ENCODE results near the gene PUS3.
"Not testable (repeated sequence)": the region's sequence is repeated elsewhere in the genome, so short reads cannot be mapped to it uniquely, and the experiment has no call there.

Gene PUS3

DNA sequence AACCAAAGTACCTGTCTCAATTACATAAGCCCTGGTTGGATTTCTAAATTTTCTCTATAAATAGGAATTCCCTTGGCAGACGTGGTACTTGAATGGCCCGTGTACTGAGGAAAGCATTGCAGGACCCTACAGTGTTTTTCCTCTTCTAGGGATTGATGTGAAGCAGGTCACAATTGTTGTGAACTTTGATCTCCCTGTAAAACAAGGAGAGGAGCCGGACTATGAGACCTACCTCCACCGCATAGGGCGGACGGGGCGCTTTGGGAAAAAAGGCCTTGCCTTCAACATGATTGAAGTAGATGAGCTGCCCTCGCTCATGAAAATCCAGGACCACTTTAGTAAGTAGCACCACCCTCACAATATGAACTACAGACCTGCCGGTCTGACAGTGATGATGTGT is 18.0 kb upstream of the PUS3 start:
- DNase-seq, result no peak

- DNase-seq, result no peak
Observed at GRCh38 chr11:125918140-125918840, 15.3 kb upstream of the PUS3 start.

DNA sequence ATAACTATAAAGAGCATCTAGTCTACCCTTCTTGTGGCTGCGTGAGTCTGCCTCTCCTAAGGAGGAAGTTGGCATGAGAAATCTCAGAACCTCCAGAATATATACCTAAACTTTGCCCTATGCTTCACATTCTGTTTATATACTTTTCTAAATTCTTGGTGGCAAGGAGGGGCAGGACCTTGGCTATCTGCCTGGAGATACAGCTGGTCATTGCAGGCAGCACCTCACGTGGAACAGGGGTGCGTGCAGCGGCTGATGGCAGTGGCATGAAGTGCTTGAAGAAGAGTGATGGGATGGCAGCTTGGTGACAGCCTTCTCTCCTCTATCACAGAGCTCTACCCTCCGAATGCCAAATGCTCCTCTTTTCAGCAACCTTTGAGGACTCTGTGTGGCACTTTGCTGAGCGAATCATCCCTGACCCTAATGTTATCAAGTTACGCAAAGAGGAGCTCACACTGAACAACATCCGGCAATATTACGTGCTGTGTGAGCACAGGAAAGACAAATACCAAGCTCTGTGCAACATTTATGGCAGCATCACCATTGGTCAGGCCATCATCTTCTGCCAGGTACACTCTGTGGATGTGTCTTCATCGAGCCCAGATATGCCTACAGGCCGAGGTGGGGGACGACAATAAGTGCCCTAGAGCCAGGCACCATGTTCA is 13.8 kb upstream of the PUS3 start:
- no peak for DNase-seq

DNA sequence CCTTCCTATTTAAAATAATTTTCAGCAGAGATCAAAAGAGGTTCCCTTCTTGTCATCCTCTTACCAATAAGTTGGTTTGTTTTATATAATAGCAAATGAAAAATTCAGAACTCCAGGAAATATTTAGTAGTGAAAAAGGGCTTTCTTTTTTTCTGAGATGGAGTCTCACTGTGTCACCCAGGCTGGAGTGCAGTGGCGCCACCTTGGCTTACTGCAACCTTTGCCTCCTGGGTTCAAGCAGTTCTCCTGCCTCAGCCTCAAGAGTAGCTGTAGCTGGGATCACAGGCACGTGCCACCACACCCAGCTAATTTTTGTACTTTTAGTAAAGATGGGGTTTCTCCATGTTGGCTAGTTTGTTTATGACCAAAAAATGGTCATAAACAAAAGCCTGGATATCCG is 11.6 kb upstream of the PUS3 start:
- not testable (repeated sequence) for DNase-seq

- no peak for DNase-seq
Observed at GRCh38 chr11:125910226-125910849, 7.3 kb upstream of the PUS3 start.

GRCh38 chr11:125904678-125905077 is 1.7 kb upstream of the PUS3 start:
- no peak for DNase-seq

DNA sequence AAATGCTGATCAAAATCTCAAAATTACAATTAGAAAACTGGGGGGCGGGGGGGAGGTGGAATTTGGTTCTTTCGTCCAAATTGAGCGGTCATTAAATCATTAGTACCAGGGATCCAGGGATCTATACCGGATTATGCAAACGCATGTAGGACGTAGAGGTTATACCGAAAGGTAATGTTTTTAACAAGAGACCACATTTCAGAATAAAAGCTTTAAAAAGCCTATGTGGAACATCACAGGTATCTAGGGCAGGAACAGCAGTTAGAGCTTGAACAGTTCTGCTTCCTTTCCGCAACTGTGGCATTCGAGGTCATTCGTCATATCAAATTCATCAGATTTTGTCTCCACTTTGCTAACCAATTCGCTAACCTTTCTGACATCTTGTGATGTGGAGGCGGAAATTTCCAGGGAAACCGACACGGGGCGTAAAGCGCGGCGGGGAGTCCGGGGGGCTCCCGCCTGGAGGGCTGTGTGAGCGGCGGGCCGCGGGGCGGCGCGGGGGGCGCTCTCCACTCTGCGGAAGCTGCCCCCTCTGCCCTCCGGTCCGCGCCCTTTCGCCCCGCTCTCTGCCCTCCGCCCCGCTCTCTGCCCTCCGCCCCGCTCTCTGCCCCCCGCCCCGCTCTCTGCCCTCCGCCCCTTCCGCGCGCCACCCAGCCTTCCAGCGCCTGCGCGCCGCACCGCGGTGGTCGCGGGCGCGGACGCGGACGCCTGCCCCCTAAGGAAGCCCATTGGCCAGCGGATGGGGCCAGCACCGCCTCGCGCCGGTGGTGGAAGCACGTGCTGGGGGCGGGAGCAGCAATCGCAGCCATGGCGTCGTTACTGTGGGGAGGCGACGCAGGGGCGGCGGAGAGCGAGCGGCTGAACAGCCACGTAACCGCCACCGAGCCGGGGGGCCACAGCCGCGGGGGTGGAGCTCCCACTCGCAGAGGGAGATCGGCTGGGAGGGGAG is 979 bp upstream of the PUS3 start, which contains the start of gene DDX25:
DDX25 (plus strand) TSS at position 798 of the 949 bp plus-strand sequence; CDS start at position 808, 10 bp downstream.
- peak in 45 of 56 donors; percentile 3 to 74 (median 52) for DNase-seq

DNA sequence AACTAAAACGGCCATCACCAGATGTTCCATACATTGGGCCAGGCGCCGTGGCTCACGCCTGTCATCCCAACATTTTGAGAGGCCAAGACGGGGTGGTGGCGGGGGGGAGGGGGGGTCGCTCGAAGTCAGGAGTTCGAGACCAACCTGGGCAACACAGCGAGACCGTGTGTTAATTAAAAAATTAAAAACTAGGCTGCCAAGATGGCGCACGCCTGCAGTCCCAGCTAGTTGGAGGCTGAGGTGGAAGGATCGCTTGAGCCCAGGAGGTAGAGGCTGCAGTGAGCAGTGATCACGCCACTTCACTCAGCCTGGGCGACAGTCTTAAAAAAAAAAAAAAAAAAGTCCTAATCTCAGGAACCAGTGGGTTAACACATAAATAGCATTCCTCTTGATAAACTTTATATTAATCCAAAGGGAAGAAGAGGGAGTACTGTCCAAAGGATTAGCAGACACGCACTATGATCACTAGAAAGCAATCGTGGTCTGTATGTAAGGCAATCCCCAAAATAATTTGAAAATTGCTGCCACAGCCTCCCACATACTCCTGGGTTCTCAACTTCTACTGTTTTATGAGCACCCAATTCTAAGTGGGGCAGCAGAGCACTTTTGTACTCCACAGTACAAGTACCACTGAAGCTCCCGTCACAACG is 604 bp downstream of the PUS3 start:
- DNase-seq, result no peak

DNA sequence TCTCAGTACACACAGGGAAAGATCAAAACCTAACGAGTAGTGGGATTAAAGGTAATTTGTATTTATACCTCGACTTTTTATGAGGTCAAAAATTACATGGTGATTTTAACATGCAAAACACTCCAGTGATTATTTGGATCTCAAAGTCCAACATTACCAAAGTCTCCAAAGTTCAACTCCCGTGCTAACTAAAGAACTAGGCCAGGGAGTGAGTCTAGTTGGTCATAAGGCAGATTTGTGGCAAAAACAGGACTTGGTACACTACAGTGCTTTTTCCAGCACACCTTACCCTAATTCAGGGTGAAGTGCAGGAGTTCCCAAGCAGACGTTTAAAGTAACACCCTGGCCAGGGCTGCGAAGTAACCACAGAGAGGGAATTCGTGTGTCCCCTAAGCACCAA is 1.1 kb downstream of the PUS3 start:
- DNase-seq, result no peak

DNA sequence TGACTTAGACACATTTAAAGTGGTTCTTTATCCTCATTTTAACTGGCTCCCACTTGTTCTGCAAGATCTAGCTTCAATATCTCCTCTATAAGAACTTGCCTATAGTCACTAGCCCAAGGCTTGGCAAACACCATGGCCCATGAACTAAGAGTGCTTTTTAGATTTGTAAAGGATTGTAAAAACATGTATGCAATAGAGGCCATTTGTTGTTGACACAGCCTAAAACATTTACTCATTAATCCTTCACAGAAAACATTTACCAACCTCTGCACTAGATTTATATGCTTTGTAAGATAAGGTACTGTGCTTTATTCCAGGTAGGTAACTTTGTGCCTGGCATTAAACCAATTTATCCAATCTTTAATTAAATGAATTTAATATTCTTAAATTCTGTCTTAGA is 10.0 kb downstream of the PUS3 start:
- no peak for DNase-seq

- DNase-seq, result no peak
Observed at GRCh38 chr11:125892071-125892470, 10.9 kb downstream of the PUS3 start.

- DNase-seq, result no peak
Observed at GRCh38 chr11:125890447-125891100, 12.4 kb downstream of the PUS3 start.

- DNase-seq, result peak; percentile 48 to 96 (median 88)
Observed at GRCh38 chr11:125887373-125888324, 15.4 kb downstream of the PUS3 start, which contains the start of gene HYLS1. Gene HYLS1, plus strand, starts transcription at chr11:125887668. Its CDS starts 11,701 bp downstream, at chr11:125899369.

- DNase-seq, result peak in 19 of 56 donors; percentile 29 to 77 (median 64)
Observed at GRCh38 chr11:125886997-125887372, 16.0 kb downstream of the PUS3 start.

DNA sequence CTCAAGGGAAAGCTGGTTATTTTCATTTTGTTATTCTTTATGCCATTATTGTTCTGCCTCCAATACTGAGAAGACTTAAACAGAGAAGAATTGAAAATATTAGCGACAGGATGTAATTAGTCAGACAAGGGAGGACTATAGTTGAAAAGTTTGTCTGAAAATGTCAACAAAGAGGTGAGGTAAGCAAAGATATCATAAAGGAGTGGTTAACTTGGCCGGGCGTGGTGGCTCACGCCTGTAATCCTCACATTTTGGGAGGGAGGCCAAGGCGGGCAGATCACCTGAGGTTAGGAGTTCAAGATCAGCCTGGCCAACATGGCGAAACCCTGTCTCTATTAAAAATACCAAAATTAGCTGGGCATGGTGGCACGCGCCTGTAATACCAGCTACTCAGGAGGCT is 19.6 kb downstream of the PUS3 start:
- no peak for DNase-seq

DNA sequence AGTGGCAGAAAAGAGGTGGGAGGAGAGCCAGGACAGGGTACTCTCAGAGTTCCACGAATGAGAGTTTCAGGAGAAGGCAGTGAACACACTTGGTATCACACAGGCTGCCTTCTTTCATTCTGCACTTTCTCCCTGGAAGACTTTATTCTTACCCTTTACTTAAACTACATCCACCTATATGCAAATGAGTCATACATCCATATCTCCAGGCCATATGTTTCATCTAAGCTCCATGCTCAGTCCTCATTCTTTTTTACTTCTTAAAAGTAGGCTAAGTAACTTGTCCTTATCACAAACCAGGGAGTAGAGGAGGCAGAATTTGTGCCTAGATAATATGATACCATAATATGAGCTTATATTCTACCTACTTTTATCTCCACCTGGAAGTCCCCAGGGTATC is 21.7 kb downstream of the PUS3 start:
- DNase-seq, result no peak

- DNase-seq, result peak in 42 of 56 donors; percentile 1 to 80 (median 26)
Observed at GRCh38 chr11:125874556-125875124, 28.4 kb downstream of the PUS3 start.

- DNase-seq, result no peak
Observed at GRCh38 chr11:125873881-125874555, 29.0 kb downstream of the PUS3 start.
